GM12878 (cell line): ENCODE data around the gene PARP1. TPM values are rescaled to one million over a fixed set of nuclear protein-coding genes. Genes with fewer than 3 reads are reported as not detected.

Source experiments
- ATAC-seq: fragments of 200-7000 bp; cut with Tn5 transposase; 3 replicates; pipeline ENCODE4 v1.9.1; 2020; ENCODE audit warnings: mild to moderate bottlenecking, moderate library complexity
- BruUV-seq: library from RNA; stranded (reverse); fragments of 400-500 nt; replicated peaks from 2 replicates; lab custom pipeline; 2021; lab: Mats Ljungman, UMichigan
- CTCF ChIA-PET: fragments of 300-600 bp; sonication (Branson Sonifier 250); formaldehyde crosslinking; extraction: SDS; loops from one replicate; lab custom pipeline; 2021; ENCODE audit warnings: inconsistent platforms; lab: Yijun Ruan, JAX
- POLR2A ChIA-PET: fragments of 350-600 bp; formaldehyde crosslinking; extraction: SDS; loops from one replicate; lab custom pipeline; 2021; ENCODE audit warnings: inconsistent platforms; lab: Charles Lee
- RAD21 ChIA-PET: fragments of 300-600 bp; sonication (Branson Sonifier 250); formaldehyde crosslinking; loops from one replicate; lab custom pipeline; 2023; ENCODE audit warnings: antibody characterized with exemption; ENCODE audit not compliant: unreplicated experiment; lab: Charles Lee
- SMC1A ChIA-PET: fragments of 300-600 bp; sonication (Branson Sonifier 250); formaldehyde crosslinking; loops from one replicate; lab custom pipeline; 2023; ENCODE audit not compliant: unreplicated experiment, uncharacterized antibody; lab: Charles Lee
- DNase-seq: peaks from one replicate; pipeline ENCODE4 v3.0.0-alpha.2; 2011; ENCODE audit warnings: low read depth, low spot score
- FAIRE-seq: peaks from 3 replicates; lab custom pipeline; 2011; peaks lifted over from hg19 to GRCh38; lab: Jason Lieb, UNC
- H2AFZ ChIP-seq: 2 replicates; pipeline ENCODE4 v1.6.0; 2011; ENCODE audit warnings: low read depth, low read length, control low read depth; ENCODE audit not compliant: control insufficient read depth
- H3K27ac ChIP-seq: 2 replicates; pipeline ENCODE4 v1.5.1; 2011; ENCODE audit warnings: control low read depth; ENCODE audit not compliant: control insufficient read depth, insufficient read depth
- H3K27me3 ChIP-seq, 2 experiments: replicated peaks in 1 of 2; 2 replicates each; pipeline versions ENCODE4 v1.6.0 to v1.6.1; 2011; ENCODE audit warnings: low read length in 1 of 2; ENCODE audit not compliant: control insufficient read depth in 2 of 2, insufficient read depth in 2 of 2
- H3K36me3 ChIP-seq, 2 experiments: 2 replicates each; pipeline ENCODE4 v1.5.1; 2011; ENCODE audit warnings: low read length in 1 of 2; ENCODE audit not compliant: control insufficient read depth in 2 of 2, insufficient read depth in 2 of 2
- H3K4me1 ChIP-seq: 2 replicates; pipeline ENCODE4 v1.6.1; 2011; ENCODE audit warnings: mild to moderate bottlenecking, low read length, moderate library complexity, mixed read lengths; ENCODE audit not compliant: control insufficient read depth, insufficient read depth
- H3K4me2 ChIP-seq: 2 replicates; pipeline ENCODE4 v1.6.0; 2011; ENCODE audit warnings: control low read depth; ENCODE audit not compliant: control insufficient read depth, insufficient read depth
- H3K4me3 ChIP-seq: fragments of 200-600 bp; sonication (generic); 2 replicates; pipeline ENCODE4 v1.5.1; 2016
- H3K79me2 ChIP-seq: 2 replicates; pipeline ENCODE4 v1.6.0; 2011; ENCODE audit warnings: low read length; ENCODE audit not compliant: control insufficient read depth, insufficient read depth
- H3K9ac ChIP-seq: 2 replicates; pipeline ENCODE4 v1.8.0; 2011; ENCODE audit warnings: low read length, control low read depth, mixed read lengths; ENCODE audit not compliant: control insufficient read depth, insufficient read depth
- H3K9me3 ChIP-seq: replicated peaks from 3 replicates; pipeline ENCODE4 v1.5.1; 2011; ENCODE audit warnings: mild to moderate bottlenecking, low read length; ENCODE audit not compliant: control insufficient read depth, insufficient read depth
- H4K20me1 ChIP-seq: 2 replicates; pipeline ENCODE4 v1.6.0; 2011; ENCODE audit not compliant: control insufficient read depth, insufficient read depth
- BRCA1 ChIP-seq: IDR thresholded peaks from 2 replicates; pipeline ENCODE4 v1.6.1; 2011; ENCODE audit warnings: low read depth, low read length, improper control_type of control experiment
- CHD4 ChIP-seq: fragments of 200-600 bp; sonication (generic); IDR thresholded peaks from 2 replicates; pipeline ENCODE4 v1.6.1; 2016; ENCODE audit warnings: mild to moderate bottlenecking
- ESRRA ChIP-seq: IDR thresholded peaks from 2 replicates; pipeline ENCODE4 v1.6.1; 2012; ENCODE audit warnings: mild to moderate bottlenecking, low read length, improper control_type of control experiment
- HDAC6 ChIP-seq: fragments of 200-600 bp; sonication (generic); IDR thresholded peaks from one replicate; pipeline ENCODE4 v1.8.0; 2017; ENCODE audit warnings: antibody characterized with exemption; ENCODE audit not compliant: unreplicated experiment
- KAT2A ChIP-seq: conservative IDR thresholded peaks from 2 replicates; pipeline ENCODE4 v1.6.1; 2011; ENCODE audit warnings: low read depth, low read length; ENCODE audit not compliant: control insufficient read depth
- MEF2B ChIP-seq: fragments of 450-650 bp; IDR thresholded peaks from 2 replicates; pipeline ENCODE4 v1.6.1; 2018; ENCODE audit warnings: mild to moderate bottlenecking, moderate library complexity; ENCODE audit not compliant: partially characterized antibody, poor library complexity, severe bottlenecking
- NR2C2 ChIP-seq: IDR thresholded peaks from 2 replicates; pipeline ENCODE4 v1.6.1; 2011; ENCODE audit warnings: borderline replicate concordance, low read depth; ENCODE audit not compliant: control insufficient read depth, insufficient read length
- POLR2AphosphoS2 ChIP-seq: IDR thresholded peaks from 2 replicates; pipeline ENCODE4 v1.6.1; 2011; ENCODE audit warnings: low read depth, mild to moderate bottlenecking, low read length, improper control_type of control experiment, moderate library complexity
- SMAD5 ChIP-seq: IDR thresholded peaks from 2 replicates; pipeline ENCODE4 v1.6.1; 2016; ENCODE audit warnings: antibody characterized with exemption, low read depth
- ZBED1 ChIP-seq: IDR thresholded peaks from 2 replicates; pipeline ENCODE4 v1.6.1; 2016; ENCODE audit warnings: borderline replicate concordance
- WGBS: methylation state at CpG from one replicate; pipeline ENCODE4 v1.1.6; 2016; ENCODE audit warnings: low lambda C conversion rate; ENCODE audit not compliant: insufficient replicate concordance, insufficient coverage; ENCODE audit errors: missing lambda C conversion rate; 5-methylcytosine and 5-hydroxymethylcytosine counted together
- in situ Hi-C: fragments of 300-500 bp; cut with MboI; formaldehyde crosslinking; loops from 9 replicates; pipeline ENCODE4 v1.14.3; 2018; ENCODE audit warnings: mixed read lengths
- intact Hi-C: fragments of 100-400 bp; cut with micrococcal nuclease; formaldehyde crosslinking; loops from one replicate; pipeline ENCODE4 v1.14.2; 2022; ENCODE audit not compliant: unreplicated experiment
- polyA plus RNA-seq, 11 experiments: library from polyadenylated mRNA; depleted of rRNA in 4 of 11; unstranded in 6 of 11; stranded (reverse) in 5 of 11; fragments of >200 nt; fragmentation: Nextera tagmentation in 4 of 11; fragmentation: Illumina TruSeq in 1 of 11; extraction: Ambion mirVana in 4 of 11; extraction: Trizol in 1 of 11; gene quantifications; 1 replicate in 1 of 11; 2 replicates in 10 of 11; pipeline versions ENCODE4 v1.2.1 to v1.2.3, GENCODE V29; 2011 to 2016; ENCODE audit warnings: inconsistent platforms in 2 of 11, missing spikeins in 2 of 11, low read depth in 1 of 11
- total RNA-seq, 4 experiments: library from RNA; depleted of rRNA in 3 of 4; stranded (reverse); fragments of >200 nt in 3 of 4; fragmentation: Illumina TruSeq in 1 of 4; extraction: Trizol in 1 of 4; gene quantifications; 2 replicates each; pipeline versions ENCODE4 v1.2.1 to v1.2.3, GENCODE V29; 2013 to 2021
- TF ChIP-seq, protein P1 (sequence below): IDR thresholded peaks from 2 replicates; pipeline ENCODE4 v1.6.1; 2011; ENCODE audit warnings: mild to moderate bottlenecking, low read depth, low read length, moderate library complexity; ENCODE audit not compliant: insufficient replicate concordance
- TF ChIP-seq, protein P2 (sequence below): fragments of 450-650 bp; IDR thresholded peaks from 2 replicates; pipeline ENCODE4 v1.6.1; 2018; ENCODE audit warnings: mild to moderate bottlenecking, low read depth, moderate library complexity; ENCODE audit not compliant: partially characterized antibody
- TF ChIP-seq, protein P3 (sequence below): fragments of 450-650 bp; conservative IDR thresholded peaks from 2 replicates; pipeline ENCODE4 v1.6.1; 2017; ENCODE audit warnings: mild to moderate bottlenecking, moderate library complexity

Gene PARP1
- total and polyA plus RNA-seq, 10 of the 15 experiments (the other 5 are each of a cell fraction or from before 2014, with no cell fraction given), result 113 to 287 (median 265) TPM

DNA sequence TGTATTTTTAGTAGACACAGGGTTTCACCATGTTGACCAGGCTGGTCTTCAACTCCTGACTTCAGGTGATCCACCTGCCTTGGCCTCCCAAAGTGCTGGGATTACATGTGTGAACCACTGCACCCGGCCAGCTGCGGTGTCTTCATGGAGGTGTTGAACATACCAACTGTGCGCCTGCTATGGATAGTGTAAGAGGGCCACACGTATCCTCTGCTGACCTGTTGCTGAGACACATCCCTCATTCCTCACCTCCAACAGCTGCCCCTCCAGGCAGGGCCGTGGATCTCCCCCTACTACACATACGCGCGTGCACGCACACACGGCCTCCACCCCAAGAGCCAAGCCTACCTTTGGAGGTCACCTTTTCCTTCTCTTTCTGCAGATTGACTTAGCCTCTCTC, 48.0 kb upstream of the PARP1 start (continued):
- TF ChIP-seq, protein P1, sequence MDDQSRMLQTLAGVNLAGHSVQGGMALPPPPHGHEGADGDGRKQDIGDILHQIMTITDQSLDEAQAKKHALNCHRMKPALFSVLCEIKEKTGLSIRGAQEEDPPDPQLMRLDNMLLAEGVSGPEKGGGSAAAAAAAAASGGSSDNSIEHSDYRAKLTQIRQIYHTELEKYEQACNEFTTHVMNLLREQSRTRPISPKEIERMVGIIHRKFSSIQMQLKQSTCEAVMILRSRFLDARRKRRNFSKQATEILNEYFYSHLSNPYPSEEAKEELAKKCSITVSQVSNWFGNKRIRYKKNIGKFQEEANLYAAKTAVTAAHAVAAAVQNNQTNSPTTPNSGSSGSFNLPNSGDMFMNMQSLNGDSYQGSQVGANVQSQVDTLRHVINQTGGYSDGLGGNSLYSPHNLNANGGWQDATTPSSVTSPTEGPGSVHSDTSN, result no peak
- TF ChIP-seq BRCA1, result no peak
- TF ChIP-seq, all 136 proteins: peak for 0

DNA sequence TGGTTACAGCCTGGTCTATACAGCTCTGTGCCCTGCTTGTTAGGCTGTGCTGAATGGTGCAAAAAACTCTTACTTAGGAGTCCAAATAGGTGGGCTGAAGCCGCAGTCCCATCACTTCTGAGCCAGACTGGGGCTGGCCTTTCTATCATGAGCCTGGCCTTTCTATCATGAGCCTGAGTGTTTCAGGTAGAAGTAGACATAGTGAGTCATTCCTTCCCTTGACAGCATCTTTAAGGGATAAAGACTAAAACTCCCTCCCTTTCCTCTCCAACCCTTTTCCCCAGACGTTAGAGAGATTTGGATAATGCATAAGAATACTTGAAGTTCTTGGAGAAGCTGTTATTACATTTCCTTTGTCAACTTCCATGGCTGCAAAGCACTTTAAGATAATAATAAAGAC, 46.5 kb upstream of the PARP1 start:
- H3K36me3 ChIP-seq, result no peaks in the 10 kb centered on the region
- no peak overlapping the region for H3K9ac ChIP-seq
- H2AFZ ChIP-seq, result no peak overlapping the region
- 50% methylated on average over 2 of the region's 2 CpGs for WGBS
- ChIA-PET POLR2A (no interaction called here), RAD21 (no interaction called here), SMC1A (no interaction called here), CTCF (no interaction called here)
- no peak overlapping the region for H3K4me2 ChIP-seq
- no peaks in the 10 kb centered on the region for H3K4me1 ChIP-seq
- no peak overlapping the region for H3K27ac ChIP-seq
- ATAC-seq (no peak), DNase-seq (no peak), FAIRE-seq (no peak)
- in situ Hi-C loops (no loop called here), intact Hi-C loops (no loop called here)
- TF ChIP-seq, protein P2, sequence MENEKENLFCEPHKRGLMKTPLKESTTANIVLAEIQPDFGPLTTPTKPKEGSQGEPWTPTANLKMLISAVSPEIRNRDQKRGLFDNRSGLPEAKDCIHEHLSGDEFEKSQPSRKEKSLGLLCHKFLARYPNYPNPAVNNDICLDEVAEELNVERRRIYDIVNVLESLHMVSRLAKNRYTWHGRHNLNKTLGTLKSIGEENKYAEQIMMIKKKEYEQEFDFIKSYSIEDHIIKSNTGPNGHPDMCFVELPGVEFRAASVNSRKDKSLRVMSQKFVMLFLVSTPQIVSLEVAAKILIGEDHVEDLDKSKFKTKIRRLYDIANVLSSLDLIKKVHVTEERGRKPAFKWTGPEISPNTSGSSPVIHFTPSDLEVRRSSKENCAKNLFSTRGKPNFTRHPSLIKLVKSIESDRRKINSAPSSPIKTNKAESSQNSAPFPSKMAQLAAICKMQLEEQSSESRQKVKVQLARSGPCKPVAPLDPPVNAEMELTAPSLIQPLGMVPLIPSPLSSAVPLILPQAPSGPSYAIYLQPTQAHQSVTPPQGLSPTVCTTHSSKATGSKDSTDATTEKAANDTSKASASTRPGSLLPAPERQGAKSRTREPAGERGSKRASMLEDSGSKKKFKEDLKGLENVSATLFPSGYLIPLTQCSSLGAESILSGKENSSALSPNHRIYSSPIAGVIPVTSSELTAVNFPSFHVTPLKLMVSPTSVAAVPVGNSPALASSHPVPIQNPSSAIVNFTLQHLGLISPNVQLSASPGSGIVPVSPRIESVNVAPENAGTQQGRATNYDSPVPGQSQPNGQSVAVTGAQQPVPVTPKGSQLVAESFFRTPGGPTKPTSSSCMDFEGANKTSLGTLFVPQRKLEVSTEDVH, result no peak
- no peak for TF ChIP-seq MEF2B
- TF ChIP-seq, protein P3, sequence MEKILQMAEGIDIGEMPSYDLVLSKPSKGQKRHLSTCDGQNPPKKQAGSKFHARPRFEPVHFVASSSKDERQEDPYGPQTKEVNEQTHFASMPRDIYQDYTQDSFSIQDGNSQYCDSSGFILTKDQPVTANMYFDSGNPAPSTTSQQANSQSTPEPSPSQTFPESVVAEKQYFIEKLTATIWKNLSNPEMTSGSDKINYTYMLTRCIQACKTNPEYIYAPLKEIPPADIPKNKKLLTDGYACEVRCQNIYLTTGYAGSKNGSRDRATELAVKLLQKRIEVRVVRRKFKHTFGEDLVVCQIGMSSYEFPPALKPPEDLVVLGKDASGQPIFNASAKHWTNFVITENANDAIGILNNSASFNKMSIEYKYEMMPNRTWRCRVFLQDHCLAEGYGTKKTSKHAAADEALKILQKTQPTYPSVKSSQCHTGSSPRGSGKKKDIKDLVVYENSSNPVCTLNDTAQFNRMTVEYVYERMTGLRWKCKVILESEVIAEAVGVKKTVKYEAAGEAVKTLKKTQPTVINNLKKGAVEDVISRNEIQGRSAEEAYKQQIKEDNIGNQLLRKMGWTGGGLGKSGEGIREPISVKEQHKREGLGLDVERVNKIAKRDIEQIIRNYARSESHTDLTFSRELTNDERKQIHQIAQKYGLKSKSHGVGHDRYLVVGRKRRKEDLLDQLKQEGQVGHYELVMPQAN, result no peak
- TF ChIP-seq CHD4, result no peak
- TF ChIP-seq POLR2AphosphoS2, result no peak
- no peak for TF ChIP-seq KAT2A
- TF ChIP-seq ESRRA, result no peak
- TF ChIP-seq NR2C2, result no peak
- TF ChIP-seq HDAC6, result no peak
- TF ChIP-seq SMAD5, result no peak
- TF ChIP-seq ZBED1, result no peak
- BruUV-seq, result no TSS peak
- H3K27me3 ChIP-seq, result no peaks in the 10 kb centered on the region
- H3K9me3 ChIP-seq, result no peaks in the 10 kb centered on the region
- H4K20me1 ChIP-seq, result no peaks in the 10 kb centered on the region
- H3K4me3 ChIP-seq, result no peak overlapping the region
- H3K79me2 ChIP-seq, result no peaks in the 10 kb centered on the region
